ENCODE measurements around the gene ICAM3.
A peak's percentile ranks its signal among the peaks of the same experiment; 100 is the strongest.

ICAM3 gene

GRCh38 chr19:10290357-10290875, 49.0 kb downstream of the ICAM3 start:
- ChIA-PET POLR2A (interaction anchor here (0.5 to 2.3 kb wide), 8 partner anchors 8 to 197 kb away, joined by 3 to 15 read pairs (median 5); partner anchors contain the start of genes RAVER1 and TYK2), CTCF (interaction anchor here (1.2 to 2.4 kb wide), 5 partner anchors 10 to 31 kb away, joined by 3 to 22 read pairs (median 6); partner anchors contain the start of gene ICAM1)
- DNase-seq (ENCODE audit: low read depth, low spot score): no peak
- no peak for TF ChIP-seq CTCF (IDR thresholded peaks at IDR 0.05; ENCODE audit: insufficient read depth, low read length, missing control alignments)
- peak overlapping the region; percentile 60 for H3K4me3 ChIP-seq (ENCODE audit: low read depth, low read length)

- DNase-seq (ENCODE audit: low read depth, low spot score): no peak
- ChIA-PET POLR2A (interaction anchor here (0.5 to 2.3 kb wide), 9 partner anchors 8 to 123 kb away, joined by 3 to 15 read pairs (median 4); partner anchors contain the start of gene RAVER1), CTCF (interaction anchor here (0.6 to 2.4 kb wide), 8 partner anchors 10 to 134 kb away, joined by 3 to 22 read pairs (median 5); partner anchors contain the start of gene ICAM1)
- H3K4me3 ChIP-seq (ENCODE audit: low read depth, low read length): peak within 1 kb of the TSS; percentile 60
- TF ChIP-seq CTCF (IDR thresholded peaks at IDR 0.05; ENCODE audit: insufficient read depth, low read length, missing control alignments): no peak
Observed at GRCh38 chr19:10289836-10290356, 49.5 kb downstream of the ICAM3 start, which contains the start of gene ICAM5. Gene ICAM5 (plus strand): TSS chr19:10289952. CDS start chr19:10290044, 92 bp downstream.

GRCh38 chr19:10289167-10289835, 50.1 kb downstream of the ICAM3 start:
- CTCF ChIA-PET: interaction anchor here (0.6 to 2.4 kb wide), 9 partner anchors 9 to 134 kb away, joined by 3 to 22 read pairs (median 4); partner anchors contain the start of gene ICAM1

GRCh38 chr19:10288662-10289166, 50.7 kb downstream of the ICAM3 start:
- H3K4me3 ChIP-seq (ENCODE audit: low read depth, low read length): peak overlapping the region; percentile 60
- POLR2A ChIA-PET: interaction anchor here (0.7 to 2.3 kb wide), 10 partner anchors 12 to 45 kb away, joined by 3 to 15 read pairs (median 4); partner anchors contain the start of genes ICAM1 and RAVER1
- CTCF ChIA-PET: interaction anchor here (1.0 to 2.4 kb wide), 9 partner anchors 9 to 358 kb away, joined by 3 to 22 read pairs (median 4); partner anchors contain the start of gene ICAM1
- TF ChIP-seq CTCF (IDR thresholded peaks at IDR 0.05; ENCODE audit: insufficient read depth, low read length, missing control alignments): no peak
- no peak for DNase-seq (ENCODE audit: low read depth, low spot score)

More at GRCh38 chr19:10289167-10289835, 50.1 kb downstream of the ICAM3 start:
- no peak for TF ChIP-seq CTCF (IDR thresholded peaks at IDR 0.05; ENCODE audit: insufficient read depth, low read length, missing control alignments)
- H3K4me3 ChIP-seq (ENCODE audit: low read depth, low read length): peak overlapping the region; percentile 60
- no peak for DNase-seq (ENCODE audit: low read depth, low spot score)
- POLR2A ChIA-PET: interaction anchor here (0.5 to 2.3 kb wide), 14 partner anchors 9 to 124 kb away, joined by 3 to 15 read pairs (median 4); partner anchors contain the start of genes ICAM1 and RAVER1

GRCh38 chr19:10286803-10287737, 52.4 kb downstream of the ICAM3 start, which contains the start of gene ICAM4:
Gene ICAM4 (plus strand): TSS chr19:10286955. CDS start chr19:10287013, 58 bp downstream.
- ChIA-PET CTCF (interaction anchor here (0.8 to 2.9 kb wide), 7 partner anchors 9 to 356 kb away, joined by 3 to 6 read pairs (median 4); partner anchors contain the start of gene ICAM1), POLR2A (no interaction called here)
- no peak for DNase-seq (ENCODE audit: low read depth, low spot score)
- no peak within 1 kb of the TSS for H3K4me3 ChIP-seq (ENCODE audit: low read depth, low read length)
- no peak for TF ChIP-seq CTCF (IDR thresholded peaks at IDR 0.05; ENCODE audit: insufficient read depth, low read length, missing control alignments)

All from AG04449 (cell line).